Esophagus muscularis mucosa (tissue), 3 donors: ENCODE data around the gene MAZ.
"Not testable (repeated sequence)": the region's sequence is repeated elsewhere in the genome, so short reads cannot be mapped to it uniquely, and the experiment has no call there.

Experiments used
- CTCF ChIP-seq, 3 experiments: fragments of 200-600 bp in 2 of 3; fragments of 450-650 bp in 1 of 3; sonication (generic) in 2 of 3; IDR thresholded peaks; one replicate each; pipeline ENCODE4 v1.5.1; 2017 to 2019; ENCODE audit warnings: antibody characterized with exemption in 3 of 3, mild to moderate bottlenecking in 2 of 3, moderate library complexity in 1 of 3
- POLR2A ChIP-seq: fragments of 450-650 bp; IDR thresholded peaks from one replicate; pipeline ENCODE4 v1.6.1; 2017; ENCODE audit warnings: antibody characterized with exemption, moderate library complexity, mild to moderate bottlenecking, low read depth
- POLR2AphosphoS5 ChIP-seq, 2 donors: sonication (generic); formaldehyde crosslinking; IDR thresholded peaks; one replicate each; pipeline ENCODE4 v1.6.1; 2017; ENCODE audit warnings: antibody characterized with exemption in 2 of 2

- TF ChIP-seq CTCF (IDR thresholded peaks at IDR 0.05); POLR2A; POLR2AphosphoS5 (IDR thresholded peaks at IDR 0.05): not testable (repeated sequence)
These were observed 19.2 kb upstream of the MAZ start for GRCh38 chr16:29787155-29787554.
